ES-I3 (cell line): ENCODE measurements around the gene FOSL2.

Experiments used
- H3K36me3 ChIP-seq: 2 replicates; pipeline ENCODE4 v1.6.1; 2013; ENCODE audit warnings: mild to moderate bottlenecking, low read length, control low read depth, moderate library complexity; ENCODE audit not compliant: insufficient read depth
- H3K4me1 ChIP-seq: 2 replicates; pipeline ENCODE4 v1.6.1; 2013; ENCODE audit warnings: mild to moderate bottlenecking, control low read depth, low read length; ENCODE audit not compliant: insufficient read depth
- H3K9ac ChIP-seq: 2 replicates; pipeline ENCODE4 v1.6.1; 2013; ENCODE audit warnings: low read depth, mild to moderate bottlenecking, low read length, moderate library complexity
- H3K9me3 ChIP-seq: 2 replicates; pipeline ENCODE4 v1.6.1; 2013; ENCODE audit warnings: mild to moderate bottlenecking, low read length, moderate library complexity; ENCODE audit not compliant: control insufficient read depth, insufficient read depth

The FOSL2 gene

GRCh38 chr2:28451793-28452533 lies 59.3 kb downstream of the FOSL2 start:
- Histone ChIP-seq H3K9me3 (no peaks in the 10 kb centered on the region), H3K9ac (no peak overlapping the region), H3K36me3 (no peaks in the 10 kb centered on the region), H3K4me1 (no peaks in the 10 kb centered on the region; the same call in 1 of the 2 replicates)

GRCh38 chr2:28452534-28453081 lies 60.0 kb downstream of the FOSL2 start:
- Histone ChIP-seq H3K9me3 (no peaks in the 10 kb centered on the region), H3K4me1 (no peaks in the 10 kb centered on the region; the same call in 1 of the 2 replicates), H3K9ac (no peak overlapping the region), H3K36me3 (no peaks in the 10 kb centered on the region)

GRCh38 chr2:28453396-28453795 lies 60.7 kb downstream of the FOSL2 start:
- Histone ChIP-seq H3K9me3 (no peaks in the 10 kb centered on the region), H3K36me3 (no peaks in the 10 kb centered on the region), H3K4me1 (no peaks in the 10 kb centered on the region; the same call in 1 of the 2 replicates), H3K9ac (no peak overlapping the region)

GRCh38 chr2:28454016-28454930 lies 61.6 kb downstream of the FOSL2 start:
- H3K9me3 ChIP-seq: no peaks in the 10 kb centered on the region
- H3K9ac ChIP-seq: no peak overlapping the region
- no peaks in the 10 kb centered on the region; the same call in 1 of the 2 replicates for H3K4me1 ChIP-seq
- no peaks in the 10 kb centered on the region for H3K36me3 ChIP-seq

- Histone ChIP-seq H3K9ac (no peak overlapping the region), H3K9me3 (peaks cover 3% of the 10 kb centered on the region; the same call in 1 of the 2 replicates), H3K4me1 (no peaks in the 10 kb centered on the region; the same call in 1 of the 2 replicates), H3K36me3 (no peaks in the 10 kb centered on the region)
Measured at GRCh38 chr2:28457237-28457636, 64.6 kb downstream of the FOSL2 start.

GRCh38 chr2:28461056-28461455 lies 68.4 kb downstream of the FOSL2 start:
- Histone ChIP-seq H3K4me1 (no peaks in the 10 kb centered on the region), H3K9ac (no peak overlapping the region), H3K36me3 (no peaks in the 10 kb centered on the region), H3K9me3 (peaks cover 6% of the 10 kb centered on the region; the same call in 1 of the 2 replicates)

- H3K4me1 ChIP-seq: no peaks in the 10 kb centered on the region
- H3K9ac ChIP-seq: no peak overlapping the region
- peaks cover 6% of the 10 kb centered on the region; the same call in 1 of the 2 replicates for H3K9me3 ChIP-seq
- no peaks in the 10 kb centered on the region for H3K36me3 ChIP-seq
Measured at GRCh38 chr2:28462122-28462521, 69.5 kb downstream of the FOSL2 start.

- H3K9ac ChIP-seq: no peak overlapping the region
- H3K36me3 ChIP-seq: no peaks in the 10 kb centered on the region
- H3K4me1 ChIP-seq: no peaks in the 10 kb centered on the region
- H3K9me3 ChIP-seq: peaks cover 6% of the 10 kb centered on the region; the same call in 1 of the 2 replicates
Measured at GRCh38 chr2:28463211-28463816, 70.7 kb downstream of the FOSL2 start.

GRCh38 chr2:28463893-28464292 lies 71.2 kb downstream of the FOSL2 start:
- H3K9ac ChIP-seq: no peak overlapping the region
- peaks cover 6% of the 10 kb centered on the region; the same call in 1 of the 2 replicates for H3K9me3 ChIP-seq
- H3K36me3 ChIP-seq: no peaks in the 10 kb centered on the region
- no peaks in the 10 kb centered on the region for H3K4me1 ChIP-seq

GRCh38 chr2:28465148-28465885 lies 72.7 kb downstream of the FOSL2 start:
- Histone ChIP-seq H3K36me3 (no peaks in the 10 kb centered on the region), H3K9me3 (peaks cover 6% of the 10 kb centered on the region; the same call in 1 of the 2 replicates), H3K4me1 (no peaks in the 10 kb centered on the region), H3K9ac (no peak overlapping the region)
